PC-9 (cell line): Measurements from ENCODE around the gene GOT1.

Experiments
- CTCF ChIP-seq: fragments of 200-600 bp; sonication (generic); conservative IDR thresholded peaks from 2 replicates; pipeline ENCODE4 v1.6.1; 2017; ENCODE audit warnings: mixed run types, antibody characterized with exemption, mild to moderate bottlenecking, moderate library complexity
- EZH2 ChIP-seq: fragments of 200-600 bp; sonication (generic); IDR thresholded peaks from 2 replicates; pipeline ENCODE4 v1.8.0; 2017; ENCODE audit warnings: antibody characterized with exemption, low read depth

GRCh38 chr10:99393036-99393435 is 37.4 kb downstream of the GOT1 start:
- TF ChIP-seq CTCF (no peak), EZH2 (no peak)
